Subcutaneous adipose tissue (tissue), 4 donors: ENCODE results near the gene SND1. TPM values are rescaled to one million over a fixed set of nuclear protein-coding genes. Genes with fewer than 3 reads are reported as not detected.

Experiments
- total RNA-seq, 4 donors: library from RNA; depleted of rRNA; stranded (reverse); fragments of >200 nt; gene quantifications; one replicate each; pipeline ENCODE4 v1.1.0, GENCODE V29; 2016
- TF ChIP-seq, protein P1 (sequence below): fragments of 450-650 bp; IDR thresholded peaks from one replicate; pipeline ENCODE4 v1.5.1; 2016; ENCODE audit warnings: low read depth, mild to moderate bottlenecking, control low read depth, antibody characterized with exemption, moderate library complexity

The SND1 gene
- total RNA-seq, 4 donors from 2014 or later: 73.9 to 98.3 (median 88.9) TPM

DNA sequence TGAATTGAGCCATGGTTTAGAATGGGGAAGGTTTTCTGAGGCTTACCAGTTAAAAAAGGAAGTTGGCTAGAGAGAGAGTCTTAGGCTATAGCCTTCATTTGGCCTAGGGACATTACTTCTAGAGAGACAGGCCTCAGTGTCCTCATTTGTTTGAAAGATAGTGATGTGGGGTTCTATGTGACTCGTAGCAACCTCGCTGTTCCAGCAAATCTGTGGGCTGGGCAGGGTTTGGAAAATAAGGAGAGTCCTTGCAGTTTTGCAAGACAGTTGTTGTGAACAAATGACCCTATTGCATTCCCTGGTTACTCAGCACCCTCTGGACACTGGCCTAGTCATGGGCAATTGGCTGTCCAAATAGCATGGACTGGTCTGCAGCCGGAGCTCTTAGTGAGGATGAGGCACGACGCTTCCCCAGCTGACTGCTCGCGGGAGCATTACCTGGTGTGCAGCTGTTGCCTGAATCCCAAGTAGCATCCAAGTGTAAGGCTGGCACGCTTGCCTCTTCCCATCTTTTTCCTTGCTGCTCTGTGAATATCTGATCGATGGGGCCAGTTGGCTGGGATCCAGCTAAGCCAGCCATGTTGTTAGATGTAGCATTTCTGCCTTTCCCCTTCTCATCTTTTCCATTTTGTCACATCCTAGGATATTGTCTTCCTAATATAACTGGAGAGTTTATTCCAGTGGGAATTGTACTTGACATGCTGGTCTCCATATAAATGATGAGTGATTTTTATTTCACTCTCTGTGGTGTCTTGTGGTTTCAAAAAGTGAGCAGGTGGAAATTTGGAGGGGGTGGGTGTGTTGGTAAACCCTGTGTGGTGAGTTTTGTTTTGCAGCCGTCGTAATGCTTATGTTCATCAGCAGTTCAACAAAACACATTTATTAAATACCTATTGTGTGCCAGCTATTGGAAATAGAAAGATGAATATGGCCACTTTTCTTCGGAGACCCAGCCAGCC is 99.8 kb downstream of the SND1 start:
- TF ChIP-seq, protein P1, sequence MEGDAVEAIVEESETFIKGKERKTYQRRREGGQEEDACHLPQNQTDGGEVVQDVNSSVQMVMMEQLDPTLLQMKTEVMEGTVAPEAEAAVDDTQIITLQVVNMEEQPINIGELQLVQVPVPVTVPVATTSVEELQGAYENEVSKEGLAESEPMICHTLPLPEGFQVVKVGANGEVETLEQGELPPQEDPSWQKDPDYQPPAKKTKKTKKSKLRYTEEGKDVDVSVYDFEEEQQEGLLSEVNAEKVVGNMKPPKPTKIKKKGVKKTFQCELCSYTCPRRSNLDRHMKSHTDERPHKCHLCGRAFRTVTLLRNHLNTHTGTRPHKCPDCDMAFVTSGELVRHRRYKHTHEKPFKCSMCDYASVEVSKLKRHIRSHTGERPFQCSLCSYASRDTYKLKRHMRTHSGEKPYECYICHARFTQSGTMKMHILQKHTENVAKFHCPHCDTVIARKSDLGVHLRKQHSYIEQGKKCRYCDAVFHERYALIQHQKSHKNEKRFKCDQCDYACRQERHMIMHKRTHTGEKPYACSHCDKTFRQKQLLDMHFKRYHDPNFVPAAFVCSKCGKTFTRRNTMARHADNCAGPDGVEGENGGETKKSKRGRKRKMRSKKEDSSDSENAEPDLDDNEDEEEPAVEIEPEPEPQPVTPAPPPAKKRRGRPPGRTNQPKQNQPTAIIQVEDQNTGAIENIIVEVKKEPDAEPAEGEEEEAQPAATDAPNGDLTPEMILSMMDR: no peak

DNA sequence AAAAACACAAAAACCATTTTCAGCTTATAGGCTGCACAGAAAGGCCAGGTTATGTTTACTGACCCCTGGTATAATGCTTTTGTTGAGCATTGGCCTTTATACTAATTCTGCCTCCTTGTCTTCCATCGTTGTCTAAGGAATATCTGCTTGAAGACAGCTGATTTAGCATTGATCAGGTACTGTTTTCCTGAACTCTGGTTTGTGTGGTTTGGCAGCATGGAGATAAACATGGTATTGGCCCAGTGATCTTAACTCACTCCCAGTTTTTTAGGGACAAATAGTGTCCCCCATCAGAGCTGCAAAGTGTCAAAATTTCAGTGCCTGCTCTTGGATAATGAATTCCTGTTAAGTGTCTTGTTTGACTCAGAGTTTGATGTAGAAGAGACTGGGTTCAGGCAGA is 100.8 kb downstream of the SND1 start:
- TF ChIP-seq, protein P1: no peak

DNA sequence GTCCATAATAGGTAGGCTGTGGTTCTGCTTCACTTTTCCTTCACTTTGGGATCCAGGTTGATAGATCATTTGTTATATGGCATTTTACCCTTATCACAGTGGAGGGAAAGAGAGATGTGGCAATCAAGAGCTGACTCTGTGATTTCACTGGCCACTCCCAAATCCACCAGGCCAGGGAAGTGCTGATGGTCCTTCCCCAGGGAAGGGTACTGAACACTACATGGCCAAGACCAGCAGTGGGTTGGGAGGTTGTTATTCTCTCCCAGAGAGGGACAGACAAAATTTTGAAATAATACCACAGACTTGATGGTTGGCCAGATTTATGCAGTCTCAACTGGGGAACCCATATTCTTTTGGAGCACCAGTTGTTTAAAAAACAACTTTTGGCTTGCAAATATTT is 102.5 kb downstream of the SND1 start:
- TF ChIP-seq, protein P1: no peak

DNA sequence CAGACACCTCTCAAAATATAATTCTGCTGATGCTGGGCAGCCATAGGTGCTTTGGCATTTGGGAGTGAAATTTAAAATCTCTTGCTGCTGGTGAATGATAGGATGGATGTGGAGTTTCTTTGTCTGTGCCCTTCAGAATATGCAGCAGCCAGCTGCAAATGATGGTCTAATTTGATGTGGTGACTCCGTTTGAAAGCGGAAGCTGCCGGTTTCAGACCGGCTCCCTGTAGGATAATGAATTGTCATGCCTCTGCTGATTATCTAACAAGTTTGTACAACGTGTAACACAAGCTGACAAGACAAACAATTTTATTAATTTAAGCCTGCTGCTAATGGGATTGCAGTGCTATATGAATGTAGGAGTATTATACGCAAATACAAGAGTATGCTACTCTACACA is 103.5 kb downstream of the SND1 start:
- TF ChIP-seq, protein P1: no peak

DNA sequence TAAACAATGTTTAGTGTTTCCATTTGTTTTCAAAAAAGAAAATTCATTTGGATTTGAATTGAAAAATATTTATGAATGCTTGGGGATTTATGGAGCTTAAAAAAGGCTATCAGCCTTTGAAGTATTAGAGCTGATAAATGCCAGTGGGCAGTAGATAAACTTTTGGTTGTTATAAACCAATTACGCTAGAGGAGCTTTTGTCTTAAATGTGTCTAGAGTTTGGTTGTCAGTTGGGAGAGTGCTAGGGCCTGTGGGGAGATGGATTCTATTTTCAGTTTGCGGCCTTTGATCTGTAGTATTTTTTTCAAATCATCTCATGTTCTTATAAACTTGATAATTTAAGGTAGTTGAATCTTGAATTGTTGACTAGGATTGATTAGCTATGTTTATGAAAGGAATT is 104.0 kb downstream of the SND1 start:
- TF ChIP-seq, protein P1: no peak

DNA sequence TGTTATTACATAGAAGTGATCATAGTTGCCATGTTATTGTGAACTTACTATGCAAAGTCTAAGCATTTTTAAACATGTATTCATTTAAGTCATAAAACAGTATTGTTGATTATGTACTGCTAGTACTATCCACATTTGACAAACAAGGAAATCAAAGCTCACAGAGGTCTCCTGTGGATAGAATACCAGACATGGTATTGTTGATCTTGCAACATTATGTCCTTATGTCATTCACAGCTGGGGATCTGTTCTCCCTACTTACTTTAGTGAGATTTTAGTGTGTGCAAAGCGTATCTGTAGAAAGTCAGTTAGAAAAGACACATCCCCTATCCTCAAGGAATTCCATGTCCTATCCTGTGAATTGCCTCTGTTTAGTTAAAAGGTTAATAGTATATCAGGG is 106.1 kb downstream of the SND1 start:
- TF ChIP-seq, protein P1: no peak

DNA sequence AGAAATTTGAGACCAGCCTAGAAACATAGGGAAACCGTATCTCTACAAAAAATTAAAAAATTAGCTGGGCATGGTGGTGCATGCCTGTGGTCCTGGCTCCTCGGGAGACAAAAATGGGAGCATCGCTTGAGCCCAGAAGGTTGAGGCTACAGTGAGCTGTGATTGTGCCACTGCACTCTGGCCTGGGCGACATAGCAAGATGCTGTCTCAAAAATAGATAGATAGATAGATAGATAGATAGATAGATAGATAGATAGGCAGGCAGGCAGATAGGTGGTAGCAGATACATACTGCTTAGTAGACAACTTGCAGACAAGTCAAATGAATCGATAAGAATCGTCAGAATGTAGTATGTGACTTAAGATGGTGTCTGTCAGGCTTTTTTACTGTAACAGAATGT is 106.9 kb downstream of the SND1 start:
- TF ChIP-seq, protein P1: no peak
